DMS114 treated with DMSO at 0.1 percent for 48 hours (cell line): ENCODE results near the gene KL.

Experiments used
- DNase-seq: peaks from one replicate; lab custom pipeline; 2025; ENCODE audit not compliant: unreplicated experiment; lab: John Stamatoyannopoulos, UW

The KL gene

DNA sequence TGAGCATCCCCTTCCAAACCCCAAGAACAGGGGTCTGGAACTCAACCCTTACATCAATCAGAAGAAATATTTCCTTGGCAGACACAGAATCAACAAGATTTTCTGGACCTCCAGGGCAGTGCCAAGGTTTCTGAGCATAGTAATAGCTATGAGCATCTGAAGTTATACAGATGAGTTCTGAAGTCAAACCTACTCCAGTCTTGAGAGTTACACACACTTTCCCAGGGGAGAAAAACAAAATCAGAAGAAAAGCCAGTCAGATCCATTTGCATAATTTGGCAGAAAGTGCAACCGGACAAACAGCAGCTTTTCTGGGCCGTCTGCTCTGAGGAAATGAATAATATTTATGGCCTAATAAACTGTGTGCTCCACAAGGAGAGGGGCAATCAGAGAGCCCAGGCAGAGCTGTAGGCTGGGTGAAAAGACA is 93.1 kb downstream of the KL start:
- no peak for DNase-seq

DNA sequence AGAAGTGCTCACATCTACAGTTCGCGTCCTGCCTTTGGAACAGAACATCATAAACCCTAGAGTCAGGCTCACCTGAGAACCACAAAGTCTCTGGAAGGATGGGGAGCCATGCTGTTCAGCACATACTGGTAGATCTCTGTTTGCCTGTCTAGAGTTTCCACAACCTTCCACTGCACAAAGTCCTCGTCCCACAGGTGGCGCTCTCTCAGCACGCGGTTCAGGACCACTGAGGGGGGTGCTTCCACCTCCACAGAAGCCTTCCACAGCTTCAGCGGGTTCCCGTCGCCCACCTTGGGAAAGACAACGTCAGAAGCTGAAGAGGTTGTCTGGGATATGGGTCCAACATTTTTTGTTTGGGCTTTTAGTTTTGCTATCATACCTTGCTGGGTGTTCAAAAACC is 93.6 kb downstream of the KL start:
- no peak for DNase-seq

DNA sequence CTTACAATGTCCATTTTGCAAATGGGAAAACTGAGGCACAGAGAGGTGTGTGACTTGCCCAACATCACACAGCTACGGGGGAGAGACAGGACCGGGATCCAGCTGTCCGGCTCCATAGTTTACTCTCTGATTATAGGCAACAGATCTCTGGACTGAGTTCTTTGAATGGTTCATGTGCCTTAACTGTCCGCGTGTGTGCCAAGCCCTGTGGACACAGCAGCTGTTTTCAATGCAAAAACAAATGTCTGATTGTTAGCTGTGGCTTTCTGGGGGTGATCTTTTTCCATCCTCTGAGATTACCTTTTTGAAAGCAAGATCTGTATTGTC is 94.1 kb downstream of the KL start:
- no peak for DNase-seq

DNA sequence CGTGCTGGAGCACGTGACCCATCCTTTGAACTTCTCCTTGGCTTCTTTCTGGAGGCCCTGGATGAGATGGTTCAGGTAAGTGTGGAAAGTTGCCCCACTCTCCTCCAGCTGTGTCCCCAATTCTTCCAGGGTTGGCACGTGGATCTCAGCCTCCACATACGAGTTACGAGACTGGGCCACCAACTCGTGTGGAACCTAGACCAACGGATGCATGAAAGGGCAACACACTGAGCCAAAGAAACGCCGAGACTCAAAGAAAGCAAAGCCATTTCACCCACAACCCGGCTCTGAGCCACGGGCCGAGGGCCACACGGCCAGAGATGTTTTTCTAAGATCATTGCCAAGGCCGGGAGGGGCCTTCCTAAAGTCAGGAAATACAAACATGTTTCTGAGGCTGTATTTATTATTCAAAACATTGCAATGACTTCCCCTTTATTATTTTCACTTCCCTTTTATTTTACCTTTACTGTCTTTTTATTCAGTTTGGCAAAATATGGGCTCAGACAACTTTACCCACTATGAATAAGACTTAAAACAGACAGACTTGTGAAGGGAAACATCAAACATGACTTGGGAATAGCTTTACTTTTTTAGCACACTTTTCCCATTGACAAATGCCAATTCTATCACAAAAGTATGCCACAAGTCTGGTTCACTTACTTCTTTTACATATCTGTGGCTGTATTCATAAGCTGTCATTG is 94.6 kb downstream of the KL start:
- DNase-seq: no peak

DNA sequence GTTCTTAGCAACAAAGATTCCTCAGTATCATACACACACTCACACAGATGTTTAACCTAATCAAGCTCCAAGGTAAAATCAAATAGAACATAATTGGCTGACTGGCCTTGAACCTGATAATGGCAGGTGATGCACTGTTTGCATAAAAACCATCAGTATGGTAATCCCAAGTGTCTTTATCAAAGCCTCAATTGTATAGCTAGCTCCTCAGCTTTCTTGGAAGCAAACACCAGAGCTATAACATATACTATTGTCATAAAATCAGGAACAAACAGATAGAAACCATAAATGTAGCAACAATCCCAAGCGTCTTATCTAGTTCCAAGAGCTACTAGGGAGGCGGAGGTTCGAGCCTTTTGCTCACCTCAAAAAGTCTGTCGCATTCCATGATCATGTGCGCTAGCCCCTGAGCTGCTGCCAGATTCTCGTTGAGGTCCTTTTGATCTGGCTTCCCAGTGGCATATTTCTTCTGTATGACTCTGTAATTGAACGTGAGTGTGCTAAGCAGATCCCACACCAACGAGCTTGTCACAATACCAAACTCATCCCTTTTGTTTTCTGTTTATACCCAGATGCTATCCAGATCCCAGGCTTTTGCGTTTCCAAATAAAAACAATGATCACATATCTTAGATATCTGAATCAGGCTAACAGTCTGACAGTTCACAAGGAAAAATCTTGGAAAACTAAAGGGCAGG is 95.3 kb downstream of the KL start:
- DNase-seq: no peak

DNA sequence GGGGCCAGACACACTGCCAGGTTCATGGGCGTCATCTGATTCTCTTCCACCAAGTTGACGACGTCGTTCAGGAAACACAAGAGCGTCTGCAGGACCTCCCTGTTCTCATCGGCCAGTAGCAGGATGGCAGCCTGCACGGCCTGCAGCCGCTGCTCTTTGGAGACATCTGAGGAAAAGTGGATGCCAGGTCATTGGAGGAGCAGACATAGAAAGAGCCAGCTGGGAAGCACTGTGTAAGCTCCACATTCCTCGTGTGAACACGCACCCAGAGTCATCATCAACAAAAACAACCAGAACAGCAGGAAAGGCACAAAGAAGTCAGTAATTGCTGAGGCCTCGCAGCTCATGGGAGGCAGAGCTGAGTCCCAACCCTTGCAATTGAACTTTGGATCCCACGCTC is 96.5 kb downstream of the KL start:
- DNase-seq: no peak

DNA sequence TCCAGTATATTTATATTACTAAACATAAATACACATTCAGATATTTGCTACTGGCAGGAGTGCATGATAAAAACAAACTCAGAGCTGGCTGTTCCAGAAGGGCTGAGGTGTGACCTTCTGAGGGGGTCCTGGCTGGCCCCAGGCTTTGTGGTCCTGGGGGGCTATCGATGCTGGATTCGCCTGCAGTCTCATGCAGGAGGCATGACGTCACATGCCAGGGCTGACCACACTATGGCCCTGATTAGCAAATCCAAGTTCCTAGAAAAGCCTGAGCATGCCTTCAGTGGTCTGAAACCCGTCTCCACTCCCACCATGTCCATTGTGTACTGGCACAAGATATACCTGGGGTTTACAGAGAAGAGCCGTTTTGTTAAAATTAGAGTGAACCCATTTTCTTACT is 97.9 kb downstream of the KL start:
- DNase-seq: no peak

DNA sequence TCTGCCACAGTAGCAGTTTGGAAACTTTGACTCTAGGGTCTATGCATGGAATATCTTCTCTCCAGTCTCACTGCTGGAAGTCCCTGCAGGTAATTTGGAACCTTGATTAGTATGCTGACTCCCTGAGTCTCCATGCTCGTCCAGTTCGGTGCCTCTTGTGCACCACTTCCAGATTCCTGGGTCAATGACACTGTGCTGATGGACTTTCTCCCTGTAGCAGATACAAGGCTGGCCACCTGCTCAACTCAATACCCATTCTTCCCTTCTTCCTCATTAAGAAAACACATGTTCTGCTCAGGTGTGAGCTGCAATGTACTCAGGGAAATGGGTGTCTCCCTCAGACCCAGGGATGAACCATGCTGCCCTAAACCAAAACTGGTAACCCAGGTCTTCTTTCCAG is 99.1 kb downstream of the KL start:
- no peak for DNase-seq
